ENCODE data around the gene LRRC27.

The LRRC27 gene

DNA sequence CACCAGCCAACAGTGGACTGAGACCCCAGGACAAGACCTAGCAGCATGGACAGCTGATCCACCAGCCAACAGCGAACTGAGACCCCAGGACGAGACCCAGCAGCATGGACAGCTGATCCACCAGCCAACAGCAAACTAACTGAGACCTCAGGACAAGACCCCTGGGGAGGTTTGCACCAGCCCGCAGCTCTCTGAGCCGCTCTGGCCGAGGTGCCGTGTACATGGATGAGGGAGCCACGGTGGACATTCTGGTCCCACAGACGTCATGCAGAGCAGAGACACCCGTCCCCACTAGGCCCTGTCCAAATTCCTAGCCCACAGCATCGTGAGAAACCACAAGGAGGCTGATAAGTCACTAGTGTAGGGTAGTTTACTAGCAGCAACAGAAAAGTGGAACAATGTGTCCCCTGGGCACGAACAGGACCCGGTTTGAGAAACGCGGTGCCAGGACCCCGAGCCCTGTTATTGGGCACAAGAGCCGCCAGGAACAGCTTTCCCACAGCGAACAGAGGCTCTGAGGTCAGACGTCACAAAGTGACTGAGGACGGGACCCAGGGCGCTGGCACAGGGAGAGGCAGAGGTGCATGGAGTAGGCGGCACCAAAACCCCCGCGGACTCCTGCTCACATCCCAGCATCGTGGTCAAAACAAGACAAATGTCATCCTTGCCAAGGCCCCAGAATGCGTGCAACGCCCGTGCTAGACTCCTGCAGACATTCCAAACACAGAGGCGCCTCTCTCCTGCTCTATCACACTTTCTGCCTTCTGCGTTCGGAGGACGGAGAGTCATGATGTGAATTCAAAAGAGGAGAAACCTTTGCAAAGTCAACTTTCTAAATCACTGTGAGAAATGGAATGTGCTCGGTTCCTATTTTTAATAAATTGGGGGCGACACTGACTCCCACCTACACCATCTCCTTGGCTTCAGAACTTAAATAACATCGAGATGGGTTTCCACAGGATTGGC lies 32.3 kb upstream of the LRRC27 start:
- H3K4me3 ChIP-seq (ENCODE audit: low read length), result no peak overlapping the region
- DNase-seq (ENCODE audit: low read depth, low spot score), result no peak

- H3K4me3 ChIP-seq (ENCODE audit: low read length), result no peak overlapping the region
- no peak for DNase-seq (ENCODE audit: low read depth, low spot score)
Measured at GRCh38 chr10:132300582-132300981, 31.4 kb upstream of the LRRC27 start.

GRCh38 chr10:132301371-132302330 lies 30.3 kb upstream of the LRRC27 start:
- no peak overlapping the region for H3K4me3 ChIP-seq (ENCODE audit: low read length)
- DNase-seq (ENCODE audit: low read depth, low spot score), result no peak

- H3K4me3 ChIP-seq (ENCODE audit: low read length), result no peak overlapping the region
Measured at GRCh38 chr10:132302421-132303310, 29.3 kb upstream of the LRRC27 start.

GRCh38 chr10:132303361-132304115 lies 28.5 kb upstream of the LRRC27 start:
- H3K4me3 ChIP-seq (ENCODE audit: low read length), result no peak overlapping the region
- no peak for DNase-seq (ENCODE audit: low read depth, low spot score)

More at GRCh38 chr10:132302421-132303310, 29.3 kb upstream of the LRRC27 start:
- DNase-seq (ENCODE audit: low read depth, low spot score), result no peak

DNA sequence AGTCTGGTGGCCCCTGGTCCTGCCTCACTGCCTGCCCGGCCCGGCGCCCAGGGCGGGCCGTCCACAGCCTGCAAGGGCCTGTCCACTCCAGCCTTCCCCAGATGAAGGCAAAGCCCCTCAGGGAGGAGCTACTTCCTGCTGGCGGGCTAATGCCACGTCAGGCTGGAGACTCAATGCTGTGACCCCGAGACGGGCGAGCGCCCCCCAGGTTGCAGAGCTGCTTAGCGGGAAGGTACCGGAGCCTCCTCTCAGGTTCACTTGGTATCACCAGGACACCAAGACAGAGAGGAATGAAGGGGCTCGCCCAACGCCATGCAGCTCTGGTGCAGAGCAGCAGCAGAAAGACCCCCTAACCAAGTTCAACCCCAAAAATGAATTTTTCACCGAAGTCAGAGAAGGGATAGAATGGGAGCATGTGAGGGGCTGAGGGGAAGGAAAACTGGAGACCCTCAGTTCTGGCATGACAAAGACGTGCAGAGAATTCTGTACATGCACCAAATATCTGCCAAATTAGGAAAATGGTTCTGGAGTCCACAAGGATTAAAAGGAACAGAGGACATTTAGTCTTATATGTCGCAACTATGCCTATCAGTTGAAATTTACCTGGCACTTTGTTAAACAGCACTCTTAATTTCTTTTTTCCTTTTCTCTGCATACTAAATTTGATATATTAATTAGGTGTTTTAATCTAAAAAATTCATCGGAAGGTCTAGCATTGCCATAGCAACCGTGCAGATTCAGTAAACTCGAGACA lies 27.1 kb upstream of the LRRC27 start:
- no peak for DNase-seq (ENCODE audit: low read depth, low spot score)
- H3K4me3 ChIP-seq (ENCODE audit: low read length), result no peak overlapping the region

- no peak for DNase-seq (ENCODE audit: low read depth, low spot score)
- no peak overlapping the region for H3K4me3 ChIP-seq (ENCODE audit: low read length)
Measured at GRCh38 chr10:132305654-132306342, 26.2 kb upstream of the LRRC27 start.

DNA sequence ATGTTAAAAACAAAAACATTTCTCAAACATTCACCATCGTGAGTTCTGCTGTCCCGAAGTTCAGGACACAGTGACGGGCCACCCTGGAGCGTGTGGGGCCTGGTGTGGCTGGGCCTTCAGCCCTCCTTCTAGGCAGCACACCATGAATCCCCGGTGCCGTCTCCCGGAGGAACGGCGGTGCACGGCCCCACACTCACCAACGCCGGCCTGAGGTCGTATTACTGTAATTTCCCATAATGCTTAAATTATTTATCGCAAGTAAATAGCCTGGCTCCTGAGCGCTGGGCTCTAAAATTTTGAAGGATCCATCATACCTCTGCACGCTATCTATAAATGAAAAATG lies 25.7 kb upstream of the LRRC27 start:
- H3K4me3 ChIP-seq (ENCODE audit: low read length), result no peak overlapping the region
- DNase-seq (ENCODE audit: low read depth, low spot score), result no peak

- no peak overlapping the region for H3K4me3 ChIP-seq (ENCODE audit: low read length)
Measured at GRCh38 chr10:132306864-132307751, 24.9 kb upstream of the LRRC27 start.

DNA sequence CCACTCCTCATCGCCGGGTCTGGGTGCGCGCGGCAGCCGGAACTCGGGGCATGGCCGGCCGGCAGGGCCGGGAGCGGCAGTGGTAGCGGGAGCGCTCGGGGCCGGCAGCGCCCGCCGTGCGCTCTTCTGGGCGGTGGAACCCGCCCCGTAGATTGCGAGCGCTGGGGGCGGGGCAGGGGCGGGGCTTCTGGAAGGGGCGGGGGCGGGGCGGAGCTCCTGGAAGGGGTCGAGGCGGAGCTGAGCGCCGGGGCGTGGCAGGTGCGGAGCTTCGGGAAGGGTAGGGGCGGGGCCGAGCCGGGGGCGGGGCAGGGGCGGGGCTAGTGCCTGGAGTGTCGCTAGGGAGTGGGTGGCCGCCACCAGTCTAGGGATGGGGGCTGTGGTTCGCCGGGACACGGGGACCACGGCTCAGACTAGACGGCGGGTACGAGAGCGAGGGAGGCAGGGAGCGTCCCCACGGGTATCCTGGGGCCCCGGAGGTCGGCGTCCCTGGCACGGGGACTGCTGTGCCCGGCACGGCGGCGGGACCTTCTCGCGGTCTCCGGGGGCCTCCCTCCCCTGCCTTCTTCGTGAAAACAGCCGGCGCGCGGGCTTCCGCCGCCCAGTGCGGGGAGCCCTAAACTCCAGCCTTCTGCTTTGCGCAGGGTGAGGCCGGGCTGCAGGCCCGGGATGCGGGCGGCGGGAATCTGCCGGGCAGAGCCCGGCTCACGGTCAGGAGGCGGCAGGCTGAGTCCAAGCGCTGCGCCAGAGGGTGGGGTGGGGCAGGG lies 24.0 kb upstream of the LRRC27 start, which contains the start of gene STK32C:
Gene STK32C, minus strand, starts transcription at position 128 of the 764 bp plus-strand sequence. Its CDS starts 117 bp downstream, at position 11.
- DNase-seq (ENCODE audit: low read depth, low spot score), result peak; percentile 65
- H3K4me3 ChIP-seq (ENCODE audit: low read length), result peak within 1 kb of the TSS; percentile 54

More at GRCh38 chr10:132306864-132307751, 24.9 kb upstream of the LRRC27 start:
- no peak for DNase-seq (ENCODE audit: low read depth, low spot score)

- H3K4me3 ChIP-seq (ENCODE audit: low read length), result peak overlapping the region; percentile 54; the same call in 1 of the 2 replicates
- no peak for DNase-seq (ENCODE audit: low read depth, low spot score)
Measured at GRCh38 chr10:132308587-132309470, 23.2 kb upstream of the LRRC27 start.

DNA sequence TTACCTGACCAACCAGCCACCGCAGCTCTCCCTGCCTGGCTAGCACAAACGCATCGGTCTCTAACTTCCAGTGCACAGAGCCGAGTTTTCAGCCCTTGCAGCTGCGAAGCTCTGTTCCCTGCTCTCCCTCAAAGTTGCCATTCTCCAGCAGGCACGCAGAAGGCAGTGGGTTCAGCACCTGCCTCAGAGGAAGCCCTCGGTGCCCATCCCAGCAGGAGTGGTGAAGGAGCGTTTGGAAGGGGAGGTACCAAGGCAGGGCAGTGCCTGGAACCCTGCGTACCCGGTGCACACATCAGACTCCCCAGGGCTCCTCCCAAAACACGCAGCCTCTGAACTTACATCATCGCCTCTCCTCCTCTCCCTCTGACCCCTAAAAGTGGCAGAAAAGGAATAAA lies 22.5 kb upstream of the LRRC27 start:
- H3K4me3 ChIP-seq (ENCODE audit: low read length), result no peak overlapping the region
- no peak for DNase-seq (ENCODE audit: low read depth, low spot score)

DNA sequence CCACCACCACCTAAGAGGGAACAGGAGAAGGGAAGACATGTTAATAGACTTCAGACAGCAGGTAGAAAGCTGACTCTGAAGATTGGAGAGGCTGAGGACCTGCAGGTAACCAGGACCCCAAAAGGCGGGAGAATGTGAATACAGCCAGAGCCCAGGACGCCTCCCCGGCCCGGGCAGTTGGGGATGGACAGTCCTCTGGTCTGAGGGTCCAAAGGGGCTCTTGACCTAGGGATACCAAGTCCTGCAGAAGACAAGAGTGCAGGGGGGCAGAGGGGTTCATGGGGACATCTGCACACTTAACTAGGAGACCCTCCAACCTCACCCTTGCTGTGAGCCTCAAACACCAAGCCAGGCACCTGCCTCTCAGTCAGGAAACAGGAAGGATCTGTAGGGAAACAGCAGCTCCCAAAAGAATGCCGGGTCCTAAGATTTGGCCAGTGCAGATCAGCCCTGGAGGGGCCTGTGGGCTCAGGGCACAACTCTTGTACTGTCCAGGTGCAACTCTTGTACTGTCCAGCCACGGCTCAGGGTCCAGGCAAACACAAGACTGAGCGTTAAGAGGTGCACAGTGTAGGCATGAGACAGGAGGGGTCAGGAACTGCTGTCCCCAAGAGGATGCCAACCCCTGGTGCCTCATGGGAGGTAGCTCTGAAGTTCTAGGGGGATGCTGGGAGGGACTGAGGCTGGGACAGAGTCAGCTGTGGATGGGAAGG lies 22.0 kb upstream of the LRRC27 start:
- DNase-seq (ENCODE audit: low read depth, low spot score), result no peak
- no peak overlapping the region for H3K4me3 ChIP-seq (ENCODE audit: low read length)

All from Jurkat, Clone E6-1 (cell line).